Measurements from ENCODE around the gene TDRD9. TPM values are rescaled to one million over a fixed set of nuclear protein-coding genes. Genes with fewer than 3 reads are reported as not detected.

TDRD9 gene, protein sequence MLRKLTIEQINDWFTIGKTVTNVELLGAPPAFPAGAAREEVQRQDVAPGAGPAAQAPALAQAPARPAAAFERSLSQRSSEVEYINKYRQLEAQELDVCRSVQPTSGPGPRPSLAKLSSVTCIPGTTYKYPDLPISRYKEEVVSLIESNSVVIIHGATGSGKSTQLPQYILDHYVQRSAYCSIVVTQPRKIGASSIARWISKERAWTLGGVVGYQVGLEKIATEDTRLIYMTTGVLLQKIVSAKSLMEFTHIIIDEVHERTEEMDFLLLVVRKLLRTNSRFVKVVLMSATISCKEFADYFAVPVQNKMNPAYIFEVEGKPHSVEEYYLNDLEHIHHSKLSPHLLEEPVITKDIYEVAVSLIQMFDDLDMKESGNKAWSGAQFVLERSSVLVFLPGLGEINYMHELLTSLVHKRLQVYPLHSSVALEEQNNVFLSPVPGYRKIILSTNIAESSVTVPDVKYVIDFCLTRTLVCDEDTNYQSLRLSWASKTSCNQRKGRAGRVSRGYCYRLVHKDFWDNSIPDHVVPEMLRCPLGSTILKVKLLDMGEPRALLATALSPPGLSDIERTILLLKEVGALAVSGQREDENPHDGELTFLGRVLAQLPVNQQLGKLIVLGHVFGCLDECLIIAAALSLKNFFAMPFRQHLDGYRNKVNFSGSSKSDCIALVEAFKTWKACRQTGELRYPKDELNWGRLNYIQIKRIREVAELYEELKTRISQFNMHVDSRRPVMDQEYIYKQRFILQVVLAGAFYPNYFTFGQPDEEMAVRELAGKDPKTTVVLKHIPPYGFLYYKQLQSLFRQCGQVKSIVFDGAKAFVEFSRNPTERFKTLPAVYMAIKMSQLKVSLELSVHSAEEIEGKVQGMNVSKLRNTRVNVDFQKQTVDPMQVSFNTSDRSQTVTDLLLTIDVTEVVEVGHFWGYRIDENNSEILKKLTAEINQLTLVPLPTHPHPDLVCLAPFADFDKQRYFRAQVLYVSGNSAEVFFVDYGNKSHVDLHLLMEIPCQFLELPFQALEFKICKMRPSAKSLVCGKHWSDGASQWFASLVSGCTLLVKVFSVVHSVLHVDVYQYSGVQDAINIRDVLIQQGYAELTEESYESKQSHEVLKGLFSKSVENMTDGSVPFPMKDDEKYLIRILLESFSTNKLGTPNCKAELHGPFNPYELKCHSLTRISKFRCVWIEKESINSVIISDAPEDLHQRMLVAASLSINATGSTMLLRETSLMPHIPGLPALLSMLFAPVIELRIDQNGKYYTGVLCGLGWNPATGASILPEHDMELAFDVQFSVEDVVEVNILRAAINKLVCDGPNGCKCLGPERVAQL (N-terminal part only)
- total RNA-seq (1 to 10 TPM; 1.4 to 2.2 TPM), polyA plus RNA-seq (ENCODE audit: insufficient read length in 2 of 2) (1 to 10 TPM; 1.2 to 2.0 TPM)
- long read RNA-seq, donor 1 = 0 reads
- long read RNA-seq, donor 2 = 0 reads
- long read RNA-seq, donor 3 = 0 reads
- long read RNA-seq, donor 4 = 0 reads

- no peak for DNase-seq (ENCODE audit: low read depth in 4 of 6, low spot score in 6 of 6)
- Histone ChIP-seq H3K9me3 (ENCODE audit: control insufficient read depth, insufficient read depth, low read length) (no peaks in the 10 kb centered on the region), H3K36me3 (ENCODE audit: control insufficient read depth, insufficient read depth, low read length) (no peaks in the 10 kb centered on the region), H3K27me3 (ENCODE audit: control insufficient read depth, insufficient read depth, low read length) (peaks cover 4% of the 10 kb centered on the region), H3K4me3 (ENCODE audit: low read depth, low read length) (no peak within 1 kb of the TSS), H3K27ac (ENCODE audit: low read depth, low read length) (no peak within 1 kb of the TSS), H3K4me1 (ENCODE audit: control insufficient read depth, insufficient read depth, low read length) (no peaks in the 10 kb centered on the region)
- WGBS (ENCODE audit: insufficient coverage) = 58% methylated on average over 93 of the region's 97 CpGs
Observed at GRCh38 chr14:103928011-103928890, at the start of gene TDRD9. Gene TDRD9 (plus strand): TSS chr14:103928456. CDS start chr14:103928510, 54 bp downstream.

GRCh38 chr14:103879118-103879569, 49.1 kb upstream of the TDRD9 start:
- Histone ChIP-seq H3K4me3 (ENCODE audit: low read depth, low read length) (no peak overlapping the region), H3K36me3 (ENCODE audit: control insufficient read depth, insufficient read depth, low read length) (no peaks in the 10 kb centered on the region), H3K4me1 (ENCODE audit: control insufficient read depth, insufficient read depth, low read length) (peaks cover 38% of the 10 kb centered on the region), H3K27ac (ENCODE audit: low read depth, low read length) (no peak overlapping the region), H3K9me3 (ENCODE audit: control insufficient read depth, insufficient read depth, low read length) (no peaks in the 10 kb centered on the region), H3K27me3 (ENCODE audit: control insufficient read depth, insufficient read depth, low read length) (no peaks in the 10 kb centered on the region)
- WGBS (ENCODE audit: insufficient coverage) = 93% methylated on average over 9 of the region's 16 CpGs
- DNase-seq (ENCODE audit: low read depth in 4 of 6, low spot score in 6 of 6) = no peak

DNA sequence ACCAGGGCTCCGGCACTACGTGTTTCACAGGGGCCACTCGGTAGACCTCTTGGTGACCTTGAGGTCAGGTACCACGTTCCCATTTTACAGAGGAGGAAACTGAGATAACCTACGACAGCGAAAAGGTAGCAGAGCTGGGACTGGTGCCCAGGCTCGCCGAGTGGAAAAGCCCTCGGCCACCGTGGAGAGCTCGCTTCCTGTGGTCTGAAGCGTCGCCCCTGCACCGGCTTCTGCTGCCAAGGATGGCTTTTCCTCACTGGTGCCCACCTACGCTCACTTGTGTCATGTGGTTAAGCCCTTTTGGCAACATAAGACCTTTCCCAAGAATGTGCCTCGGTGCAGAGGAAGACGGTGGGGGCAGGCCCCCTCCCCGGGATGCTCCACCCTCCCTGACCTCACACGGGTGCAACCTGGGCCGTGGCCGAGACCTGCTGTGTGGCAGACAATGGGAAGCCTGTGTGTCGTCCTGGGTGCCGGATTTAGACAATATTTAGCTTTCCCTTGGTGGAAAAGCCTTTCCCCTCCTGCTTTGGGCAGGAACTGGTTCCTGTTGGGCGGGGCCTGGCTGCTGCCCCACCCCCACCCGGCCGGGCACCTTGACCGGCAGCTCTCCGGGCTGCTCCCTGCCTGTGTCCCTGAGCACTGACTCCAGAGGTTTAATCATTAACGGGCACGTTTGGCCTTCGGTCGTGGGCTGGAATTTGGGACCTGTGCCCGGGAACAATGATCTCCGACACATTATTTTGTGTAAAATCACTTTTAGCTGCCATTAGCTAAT, 48.5 kb upstream of the TDRD9 start:
- 37% methylated on average over 28 of the region's 34 CpGs for WGBS (ENCODE audit: insufficient coverage)
- DNase-seq (ENCODE audit: low read depth in 4 of 6, low spot score in 6 of 6) = no peak
- H3K9me3 ChIP-seq (ENCODE audit: control insufficient read depth, insufficient read depth, low read length) = no peaks in the 10 kb centered on the region
- no peaks in the 10 kb centered on the region for H3K36me3 ChIP-seq (ENCODE audit: control insufficient read depth, insufficient read depth, low read length)
- H3K27ac ChIP-seq (ENCODE audit: low read depth, low read length) = peak overlapping the region; percentile 34
- no peak overlapping the region for H3K4me3 ChIP-seq (ENCODE audit: low read depth, low read length)
- H3K4me1 ChIP-seq (ENCODE audit: control insufficient read depth, insufficient read depth, low read length) = peaks cover 38% of the 10 kb centered on the region
- H3K27me3 ChIP-seq (ENCODE audit: control insufficient read depth, insufficient read depth, low read length) = no peaks in the 10 kb centered on the region

DNA sequence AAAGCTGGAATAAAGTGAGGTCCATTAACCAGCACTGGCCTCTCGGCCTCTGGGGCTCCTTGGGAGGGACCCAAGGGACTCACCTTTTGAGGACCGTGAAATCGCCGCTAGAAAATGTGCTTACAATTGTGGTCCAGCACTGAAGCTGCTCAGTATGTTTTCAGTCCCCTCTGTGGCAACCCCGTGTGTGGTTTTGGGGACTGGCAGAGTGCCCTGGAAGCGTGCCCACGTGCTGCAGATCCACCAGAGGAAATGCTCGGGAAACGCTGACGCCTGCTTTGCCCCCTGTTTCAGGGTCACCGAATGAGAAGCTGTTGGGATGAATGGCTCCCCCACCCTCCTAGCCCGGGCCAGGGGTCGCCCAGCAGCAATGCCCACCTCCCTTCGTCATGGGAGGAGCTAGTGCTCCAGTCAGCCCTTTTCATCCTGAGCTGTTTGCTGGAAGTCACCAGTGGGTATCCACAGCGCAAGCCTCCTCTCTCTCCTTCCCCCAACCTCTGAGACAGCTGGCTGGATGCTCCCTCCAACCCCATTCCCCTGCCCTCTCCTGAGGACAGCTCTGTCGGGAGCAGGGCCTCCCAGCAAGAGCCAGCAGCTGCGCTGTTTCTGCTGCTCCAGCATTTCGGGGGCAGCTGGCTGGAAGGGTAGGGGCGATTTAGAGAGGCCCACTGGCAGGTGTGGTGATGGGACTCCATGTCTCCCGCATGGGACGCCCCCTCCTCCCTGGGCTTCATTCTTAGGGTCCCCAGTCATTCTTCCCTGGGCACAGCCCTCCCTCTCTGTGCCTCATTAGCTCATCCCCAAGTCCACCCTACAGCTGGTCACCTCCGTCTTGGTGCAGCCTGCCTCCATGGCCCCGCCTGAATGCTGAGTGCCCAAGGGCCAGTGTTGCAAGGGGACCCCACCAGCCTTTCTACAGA, 47.6 kb upstream of the TDRD9 start:
- Histone ChIP-seq H3K36me3 (ENCODE audit: control insufficient read depth, insufficient read depth, low read length) (no peaks in the 10 kb centered on the region), H3K27ac (ENCODE audit: low read depth, low read length) (peak overlapping the region; percentile 34), H3K4me3 (ENCODE audit: low read depth, low read length) (no peak overlapping the region), H3K9me3 (ENCODE audit: control insufficient read depth, insufficient read depth, low read length) (no peaks in the 10 kb centered on the region), H3K27me3 (ENCODE audit: control insufficient read depth, insufficient read depth, low read length) (no peaks in the 10 kb centered on the region), H3K4me1 (ENCODE audit: control insufficient read depth, insufficient read depth, low read length) (peaks cover 38% of the 10 kb centered on the region)
- WGBS (ENCODE audit: insufficient coverage) = 16% methylated on average over 21 of the region's 23 CpGs
- DNase-seq (ENCODE audit: low read depth in 4 of 6, low spot score in 6 of 6) = peak; percentile 29 to 87 (median 40)

DNA sequence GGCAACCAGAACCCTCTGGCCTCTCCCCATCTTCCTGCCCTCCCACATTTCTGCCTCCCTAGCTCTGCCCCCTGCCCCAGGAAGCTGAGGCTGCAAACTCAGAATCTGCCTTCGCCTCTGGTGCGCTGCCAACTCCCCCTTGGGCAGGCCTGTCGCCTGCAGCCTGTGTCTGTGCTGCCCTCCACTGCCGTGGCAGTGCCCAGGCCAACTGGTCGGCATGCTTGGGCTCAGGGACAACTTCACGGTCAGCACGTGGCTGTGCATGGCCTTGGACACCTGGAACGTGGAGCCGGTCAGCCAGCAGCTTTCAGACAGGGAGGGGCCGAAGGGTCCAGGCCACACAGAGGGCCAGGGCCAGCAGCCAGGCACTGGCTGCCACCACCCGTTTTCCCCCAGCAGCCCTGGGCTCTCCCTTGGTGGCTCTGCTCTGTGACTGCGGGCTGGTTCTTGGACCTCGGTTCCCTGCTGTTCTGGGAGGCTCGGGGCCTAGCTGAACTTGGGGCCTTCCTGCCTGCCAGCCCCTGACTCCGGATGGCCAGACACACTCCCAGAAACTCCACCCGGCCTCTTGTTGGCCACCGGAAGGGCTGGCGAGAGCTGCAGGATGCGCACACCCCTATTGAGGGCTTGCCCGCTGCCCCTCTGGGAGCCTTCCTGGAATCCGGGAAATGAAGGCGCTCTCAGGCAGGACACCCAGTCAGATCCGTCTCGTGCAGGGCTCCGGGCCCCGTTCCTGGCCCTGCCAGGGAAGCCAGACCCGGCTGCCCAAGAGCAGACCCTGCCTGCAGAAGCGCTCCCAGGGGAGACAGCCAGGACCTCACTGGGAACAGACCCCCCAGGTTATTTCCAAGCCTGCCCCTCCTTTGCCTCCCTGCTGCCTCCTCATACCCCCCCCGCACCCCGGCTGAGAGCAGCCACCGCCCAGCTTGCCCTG, 46.7 kb upstream of the TDRD9 start:
- no peak overlapping the region for H3K4me3 ChIP-seq (ENCODE audit: low read depth, low read length)
- H3K4me1 ChIP-seq (ENCODE audit: control insufficient read depth, insufficient read depth, low read length) = peaks cover 38% of the 10 kb centered on the region
- H3K9me3 ChIP-seq (ENCODE audit: control insufficient read depth, insufficient read depth, low read length) = no peaks in the 10 kb centered on the region
- 61% methylated on average over 28 of the region's 31 CpGs for WGBS (ENCODE audit: insufficient coverage)
- H3K27me3 ChIP-seq (ENCODE audit: control insufficient read depth, insufficient read depth, low read length) = no peaks in the 10 kb centered on the region
- H3K27ac ChIP-seq (ENCODE audit: low read depth, low read length) = no peak overlapping the region
- H3K36me3 ChIP-seq (ENCODE audit: control insufficient read depth, insufficient read depth, low read length) = no peaks in the 10 kb centered on the region
- DNase-seq (ENCODE audit: low read depth in 4 of 6, low spot score in 6 of 6) = peak in 1 of 6 donors; percentile 30

- Histone ChIP-seq H3K27me3 (ENCODE audit: control insufficient read depth, insufficient read depth, low read length) (no peaks in the 10 kb centered on the region), H3K27ac (ENCODE audit: low read depth, low read length) (no peak overlapping the region), H3K9me3 (ENCODE audit: control insufficient read depth, insufficient read depth, low read length) (no peaks in the 10 kb centered on the region), H3K36me3 (ENCODE audit: control insufficient read depth, insufficient read depth, low read length) (no peaks in the 10 kb centered on the region), H3K4me3 (ENCODE audit: low read depth, low read length) (no peak overlapping the region), H3K4me1 (ENCODE audit: control insufficient read depth, insufficient read depth, low read length) (peaks cover 45% of the 10 kb centered on the region)
- DNase-seq (ENCODE audit: low read depth in 4 of 6, low spot score in 6 of 6) = no peak
- 82% methylated on average over 20 of the region's 20 CpGs for WGBS (ENCODE audit: insufficient coverage)
Observed at GRCh38 chr14:103882503-103883262, 45.6 kb upstream of the TDRD9 start.

- H3K9me3 ChIP-seq (ENCODE audit: control insufficient read depth, insufficient read depth, low read length) = no peaks in the 10 kb centered on the region
- no peak overlapping the region for H3K4me3 ChIP-seq (ENCODE audit: low read depth, low read length)
- DNase-seq (ENCODE audit: low read depth in 4 of 6, low spot score in 6 of 6) = no peak
- H3K36me3 ChIP-seq (ENCODE audit: control insufficient read depth, insufficient read depth, low read length) = no peaks in the 10 kb centered on the region
- H3K27me3 ChIP-seq (ENCODE audit: control insufficient read depth, insufficient read depth, low read length) = no peaks in the 10 kb centered on the region
- no peak overlapping the region for H3K27ac ChIP-seq (ENCODE audit: low read depth, low read length)
- WGBS (ENCODE audit: insufficient coverage) = 84% methylated on average over 3 of the region's 3 CpGs
- peaks cover 45% of the 10 kb centered on the region for H3K4me1 ChIP-seq (ENCODE audit: control insufficient read depth, insufficient read depth, low read length)
Observed at GRCh38 chr14:103883263-103883523, 45.1 kb upstream of the TDRD9 start.

All from spinal cord (tissue), 10 donors.